Liver (tissue), 3 donors: ENCODE data around the gene PLD2.

Experiments
- SP1 ChIP-seq: IDR thresholded peaks from 2 replicates; pipeline ENCODE4 v1.6.1; 2018; ENCODE audit warnings: antibody characterized with exemption, mild to moderate bottlenecking
- TF ChIP-seq, protein P1 (sequence below): fragments of 150-350 bp; IDR thresholded peaks from 2 replicates; pipeline ENCODE4 v1.5.1; 2017; ENCODE audit warnings: improper control_type of control experiment, low read depth, low read length; ENCODE audit not compliant: missing input control
- TF ChIP-seq, protein P2 (sequence below): IDR thresholded peaks from 2 replicates; pipeline ENCODE4 v1.6.1; 2016; ENCODE audit warnings: antibody characterized with exemption
- TF ChIP-seq, protein P3 (sequence below): IDR thresholded peaks from 2 replicates; pipeline ENCODE4 v1.6.1; 2016; ENCODE audit warnings: antibody characterized with exemption
- TF ChIP-seq, protein P4 (sequence below): IDR thresholded peaks from 2 replicates; pipeline ENCODE4 v1.6.1; 2016; ENCODE audit warnings: antibody characterized with exemption, mild to moderate bottlenecking
- donor health status: healthy.
- donor health status: healthy.

DNA sequence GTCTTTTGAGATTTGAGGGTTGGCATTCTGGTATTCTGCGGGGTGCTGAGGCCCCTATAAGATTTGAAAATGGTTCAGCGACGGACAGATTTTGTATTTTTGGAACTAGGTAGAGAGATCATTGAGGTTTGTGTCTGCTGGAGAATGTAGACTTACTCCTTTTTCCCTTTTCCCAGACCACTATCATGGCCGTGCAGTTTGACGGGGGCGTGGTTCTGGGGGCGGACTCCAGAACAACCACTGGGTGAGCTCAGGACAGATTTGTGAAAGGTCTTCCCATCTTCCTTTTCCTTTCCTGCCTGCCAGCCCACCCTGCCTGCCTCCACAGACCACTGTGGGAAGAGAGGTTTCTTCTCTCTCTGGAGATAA, 10.4 kb upstream of the PLD2 start:
- TF ChIP-seq, protein P1, sequence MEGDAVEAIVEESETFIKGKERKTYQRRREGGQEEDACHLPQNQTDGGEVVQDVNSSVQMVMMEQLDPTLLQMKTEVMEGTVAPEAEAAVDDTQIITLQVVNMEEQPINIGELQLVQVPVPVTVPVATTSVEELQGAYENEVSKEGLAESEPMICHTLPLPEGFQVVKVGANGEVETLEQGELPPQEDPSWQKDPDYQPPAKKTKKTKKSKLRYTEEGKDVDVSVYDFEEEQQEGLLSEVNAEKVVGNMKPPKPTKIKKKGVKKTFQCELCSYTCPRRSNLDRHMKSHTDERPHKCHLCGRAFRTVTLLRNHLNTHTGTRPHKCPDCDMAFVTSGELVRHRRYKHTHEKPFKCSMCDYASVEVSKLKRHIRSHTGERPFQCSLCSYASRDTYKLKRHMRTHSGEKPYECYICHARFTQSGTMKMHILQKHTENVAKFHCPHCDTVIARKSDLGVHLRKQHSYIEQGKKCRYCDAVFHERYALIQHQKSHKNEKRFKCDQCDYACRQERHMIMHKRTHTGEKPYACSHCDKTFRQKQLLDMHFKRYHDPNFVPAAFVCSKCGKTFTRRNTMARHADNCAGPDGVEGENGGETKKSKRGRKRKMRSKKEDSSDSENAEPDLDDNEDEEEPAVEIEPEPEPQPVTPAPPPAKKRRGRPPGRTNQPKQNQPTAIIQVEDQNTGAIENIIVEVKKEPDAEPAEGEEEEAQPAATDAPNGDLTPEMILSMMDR, result no peak
- TF ChIP-seq SP1, result no peak
- TF ChIP-seq, protein P2, sequence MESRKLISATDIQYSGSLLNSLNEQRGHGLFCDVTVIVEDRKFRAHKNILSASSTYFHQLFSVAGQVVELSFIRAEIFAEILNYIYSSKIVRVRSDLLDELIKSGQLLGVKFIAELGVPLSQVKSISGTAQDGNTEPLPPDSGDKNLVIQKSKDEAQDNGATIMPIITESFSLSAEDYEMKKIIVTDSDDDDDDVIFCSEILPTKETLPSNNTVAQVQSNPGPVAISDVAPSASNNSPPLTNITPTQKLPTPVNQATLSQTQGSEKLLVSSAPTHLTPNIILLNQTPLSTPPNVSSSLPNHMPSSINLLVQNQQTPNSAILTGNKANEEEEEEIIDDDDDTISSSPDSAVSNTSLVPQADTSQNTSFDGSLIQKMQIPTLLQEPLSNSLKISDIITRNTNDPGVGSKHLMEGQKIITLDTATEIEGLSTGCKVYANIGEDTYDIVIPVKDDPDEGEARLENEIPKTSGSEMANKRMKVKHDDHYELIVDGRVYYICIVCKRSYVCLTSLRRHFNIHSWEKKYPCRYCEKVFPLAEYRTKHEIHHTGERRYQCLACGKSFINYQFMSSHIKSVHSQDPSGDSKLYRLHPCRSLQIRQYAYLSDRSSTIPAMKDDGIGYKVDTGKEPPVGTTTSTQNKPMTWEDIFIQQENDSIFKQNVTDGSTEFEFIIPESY, result no peak
- TF ChIP-seq, protein P3, sequence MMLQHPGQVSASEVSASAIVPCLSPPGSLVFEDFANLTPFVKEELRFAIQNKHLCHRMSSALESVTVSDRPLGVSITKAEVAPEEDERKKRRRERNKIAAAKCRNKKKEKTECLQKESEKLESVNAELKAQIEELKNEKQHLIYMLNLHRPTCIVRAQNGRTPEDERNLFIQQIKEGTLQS, result no peak
- TF ChIP-seq, protein P4, sequence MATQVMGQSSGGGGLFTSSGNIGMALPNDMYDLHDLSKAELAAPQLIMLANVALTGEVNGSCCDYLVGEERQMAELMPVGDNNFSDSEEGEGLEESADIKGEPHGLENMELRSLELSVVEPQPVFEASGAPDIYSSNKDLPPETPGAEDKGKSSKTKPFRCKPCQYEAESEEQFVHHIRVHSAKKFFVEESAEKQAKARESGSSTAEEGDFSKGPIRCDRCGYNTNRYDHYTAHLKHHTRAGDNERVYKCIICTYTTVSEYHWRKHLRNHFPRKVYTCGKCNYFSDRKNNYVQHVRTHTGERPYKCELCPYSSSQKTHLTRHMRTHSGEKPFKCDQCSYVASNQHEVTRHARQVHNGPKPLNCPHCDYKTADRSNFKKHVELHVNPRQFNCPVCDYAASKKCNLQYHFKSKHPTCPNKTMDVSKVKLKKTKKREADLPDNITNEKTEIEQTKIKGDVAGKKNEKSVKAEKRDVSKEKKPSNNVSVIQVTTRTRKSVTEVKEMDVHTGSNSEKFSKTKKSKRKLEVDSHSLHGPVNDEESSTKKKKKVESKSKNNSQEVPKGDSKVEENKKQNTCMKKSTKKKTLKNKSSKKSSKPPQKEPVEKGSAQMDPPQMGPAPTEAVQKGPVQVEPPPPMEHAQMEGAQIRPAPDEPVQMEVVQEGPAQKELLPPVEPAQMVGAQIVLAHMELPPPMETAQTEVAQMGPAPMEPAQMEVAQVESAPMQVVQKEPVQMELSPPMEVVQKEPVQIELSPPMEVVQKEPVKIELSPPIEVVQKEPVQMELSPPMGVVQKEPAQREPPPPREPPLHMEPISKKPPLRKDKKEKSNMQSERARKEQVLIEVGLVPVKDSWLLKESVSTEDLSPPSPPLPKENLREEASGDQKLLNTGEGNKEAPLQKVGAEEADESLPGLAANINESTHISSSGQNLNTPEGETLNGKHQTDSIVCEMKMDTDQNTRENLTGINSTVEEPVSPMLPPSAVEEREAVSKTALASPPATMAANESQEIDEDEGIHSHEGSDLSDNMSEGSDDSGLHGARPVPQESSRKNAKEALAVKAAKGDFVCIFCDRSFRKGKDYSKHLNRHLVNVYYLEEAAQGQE, result no peak
